ENCODE measurements around the gene TTC34.

The TTC34 gene

GRCh38 chr1:2801535-2802291 lies at the start of gene TTC34:
Gene TTC34 (minus strand): TSS chr1:2801693. CDS start chr1:2800827, 866 bp downstream.
- DNase-seq = peak in 1 of 2 experiments; percentile 66

GRCh38 chr1:2850502-2850901 lies 49.0 kb upstream of the TTC34 start:
- no peak for DNase-seq

- no peak for DNase-seq
Observed at GRCh38 chr1:2848006-2848670, 46.6 kb upstream of the TTC34 start.

GRCh38 chr1:2847086-2847985 lies 45.8 kb upstream of the TTC34 start:
- DNase-seq = no peak

- no peak for DNase-seq
Observed at GRCh38 chr1:2845869-2846268, 44.4 kb upstream of the TTC34 start.

GRCh38 chr1:2840036-2840809 lies 38.7 kb upstream of the TTC34 start:
- DNase-seq = no peak

- DNase-seq = no peak
Observed at GRCh38 chr1:2837823-2838222, 36.3 kb upstream of the TTC34 start.

- DNase-seq = no peak
Observed at GRCh38 chr1:2837316-2837715, 35.8 kb upstream of the TTC34 start.

GRCh38 chr1:2836333-2836970 lies 35.0 kb upstream of the TTC34 start:
- no peak for DNase-seq

- DNase-seq = no peak
Observed at GRCh38 chr1:2835650-2836159, 34.2 kb upstream of the TTC34 start.

GRCh38 chr1:2834741-2835564 lies 33.5 kb upstream of the TTC34 start:
- DNase-seq = no peak

GRCh38 chr1:2834146-2834475 lies 32.6 kb upstream of the TTC34 start:
- DNase-seq = no peak

GRCh38 chr1:2833454-2834145 lies 32.1 kb upstream of the TTC34 start:
- no peak for DNase-seq

GRCh38 chr1:2832506-2833453 lies 31.3 kb upstream of the TTC34 start:
- peak in 1 of 2 experiments; percentile 22 for DNase-seq

- DNase-seq = no peak
Observed at GRCh38 chr1:2831596-2832212, 30.2 kb upstream of the TTC34 start.

GRCh38 chr1:2830761-2831425 lies 29.4 kb upstream of the TTC34 start:
- no peak for DNase-seq

GRCh38 chr1:2829846-2830615 lies 28.5 kb upstream of the TTC34 start:
- DNase-seq = no peak

Data from NCI-H526 (cell line).